Neural progenitor cell (in vitro differentiated cells): Measurements from ENCODE around the gene ZNF486.

Experiments used
- EZH2 ChIP-seq: fragments of 200-600 bp; sonication (generic); IDR thresholded peaks from 2 replicates; pipeline ENCODE4 v1.6.1; 2017; ENCODE audit warnings: antibody characterized with exemption, mild to moderate bottlenecking, moderate library complexity
- TF ChIP-seq, protein P1 (sequence below): fragments of 200-600 bp; sonication (generic); IDR thresholded peaks from 2 replicates; pipeline ENCODE4 v1.5.1; 2017; ENCODE audit warnings: antibody characterized with exemption, mild to moderate bottlenecking

DNA sequence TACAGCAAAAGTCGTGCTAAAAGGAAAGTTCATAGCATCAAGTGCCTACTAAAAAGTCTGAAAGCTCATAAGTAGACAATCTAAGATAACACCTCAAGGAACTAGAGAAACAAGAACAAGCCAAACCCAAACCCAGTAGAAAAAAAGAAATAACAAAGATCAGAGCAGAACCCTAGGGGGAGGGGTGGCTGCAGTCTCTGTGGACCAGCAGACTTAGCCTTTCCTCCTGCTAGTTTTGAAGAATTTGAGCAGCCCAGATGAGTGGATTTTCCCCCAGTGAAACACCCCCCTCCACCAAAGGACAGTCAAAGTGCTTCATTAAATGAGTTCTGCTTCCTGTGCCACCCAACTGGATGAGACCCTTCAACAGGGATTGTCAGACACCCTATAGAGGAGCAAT lies 2.6 kb upstream of the ZNF486 start:
- TF ChIP-seq, protein P1, sequence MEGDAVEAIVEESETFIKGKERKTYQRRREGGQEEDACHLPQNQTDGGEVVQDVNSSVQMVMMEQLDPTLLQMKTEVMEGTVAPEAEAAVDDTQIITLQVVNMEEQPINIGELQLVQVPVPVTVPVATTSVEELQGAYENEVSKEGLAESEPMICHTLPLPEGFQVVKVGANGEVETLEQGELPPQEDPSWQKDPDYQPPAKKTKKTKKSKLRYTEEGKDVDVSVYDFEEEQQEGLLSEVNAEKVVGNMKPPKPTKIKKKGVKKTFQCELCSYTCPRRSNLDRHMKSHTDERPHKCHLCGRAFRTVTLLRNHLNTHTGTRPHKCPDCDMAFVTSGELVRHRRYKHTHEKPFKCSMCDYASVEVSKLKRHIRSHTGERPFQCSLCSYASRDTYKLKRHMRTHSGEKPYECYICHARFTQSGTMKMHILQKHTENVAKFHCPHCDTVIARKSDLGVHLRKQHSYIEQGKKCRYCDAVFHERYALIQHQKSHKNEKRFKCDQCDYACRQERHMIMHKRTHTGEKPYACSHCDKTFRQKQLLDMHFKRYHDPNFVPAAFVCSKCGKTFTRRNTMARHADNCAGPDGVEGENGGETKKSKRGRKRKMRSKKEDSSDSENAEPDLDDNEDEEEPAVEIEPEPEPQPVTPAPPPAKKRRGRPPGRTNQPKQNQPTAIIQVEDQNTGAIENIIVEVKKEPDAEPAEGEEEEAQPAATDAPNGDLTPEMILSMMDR = no peak
- no peak for TF ChIP-seq EZH2
